Measurements from ENCODE around the gene TMEM126B. TPM values are rescaled to one million over a fixed set of nuclear protein-coding genes. Genes with fewer than 3 reads are reported as not detected.

TMEM126B gene
- total RNA-seq, 1 donor from 2014 or later = 29.5 TPM

GRCh38 chr11:85663753-85664614 is 35.6 kb downstream of the TMEM126B start:
- Mint-ChIP-seq H3K27me3 (ENCODE audit: low read depth) (no peaks in the 10 kb centered on the region), H3K9me3 (no peaks in the 10 kb centered on the region), H3K4me1 (peaks cover 42% of the 10 kb centered on the region), H3K27ac (peak overlapping the region; percentile 99), H3K36me3 (peaks cover 18% of the 10 kb centered on the region), H3K4me3 (peak overlapping the region; percentile 100)
- peak; percentile 46 to 76 for DNase-seq (ENCODE audit: low spot score in 2 of 2, unreplicated experiment in 2 of 2)
- no peak for TF ChIP-seq CTCF (IDR thresholded peaks at IDR 0.05; ENCODE audit: unreplicated experiment)

- H3K4me1 Mint-ChIP-seq = peaks cover 34% of the 10 kb centered on the region
- TF ChIP-seq CTCF (IDR thresholded peaks at IDR 0.05; ENCODE audit: unreplicated experiment) = no peak
- peaks cover 13% of the 10 kb centered on the region for H3K36me3 Mint-ChIP-seq
- no peaks in the 10 kb centered on the region for H3K27me3 Mint-ChIP-seq (ENCODE audit: low read depth)
- DNase-seq (ENCODE audit: low spot score in 2 of 2, unreplicated experiment in 2 of 2) = peak; percentile 88 to 96
- peak within 1 kb of the TSS; percentile 99 for H3K27ac Mint-ChIP-seq
- H3K4me3 Mint-ChIP-seq = peak within 1 kb of the TSS; percentile 100
- no peaks in the 10 kb centered on the region for H3K9me3 Mint-ChIP-seq
These were observed 36.5 kb downstream of the TMEM126B start, which contains the start of gene CREBZF for GRCh38 chr11:85664615-85665481. Gene CREBZF, minus strand, starts transcription at chr11:85665129. Its CDS starts 254 bp downstream, at chr11:85664875.

GRCh38 chr11:85665733-85666132 is 37.3 kb downstream of the TMEM126B start:
- Mint-ChIP-seq H3K4me3 (peak overlapping the region; percentile 32), H3K27ac (peak overlapping the region; percentile 64), H3K27me3 (ENCODE audit: low read depth) (no peaks in the 10 kb centered on the region), H3K4me1 (peaks cover 26% of the 10 kb centered on the region), H3K36me3 (peaks cover 6% of the 10 kb centered on the region), H3K9me3 (no peaks in the 10 kb centered on the region)
- DNase-seq (ENCODE audit: low spot score in 2 of 2, unreplicated experiment in 2 of 2) = no peak
- TF ChIP-seq CTCF (IDR thresholded peaks at IDR 0.05; ENCODE audit: unreplicated experiment) = no peak

- H3K27ac Mint-ChIP-seq = no peak overlapping the region
- H3K4me1 Mint-ChIP-seq = peaks cover 18% of the 10 kb centered on the region
These were observed 38.3 kb downstream of the TMEM126B start for GRCh38 chr11:85666687-85667086.

More at GRCh38 chr11:85666687-85667086, 38.3 kb downstream of the TMEM126B start:
- Mint-ChIP-seq H3K36me3 (peaks cover 3% of the 10 kb centered on the region), H3K4me3 (no peak overlapping the region), H3K27me3 (ENCODE audit: low read depth) (no peaks in the 10 kb centered on the region), H3K9me3 (no peaks in the 10 kb centered on the region)
- no peak for DNase-seq (ENCODE audit: low spot score in 2 of 2, unreplicated experiment in 2 of 2)
- no peak for TF ChIP-seq CTCF (IDR thresholded peaks at IDR 0.05; ENCODE audit: unreplicated experiment)
